GM18907 (cell line): ENCODE measurements around the gene EIF5B.
A peak's percentile ranks its signal among the peaks of the same experiment; 100 is the strongest.
"Not testable (repeated sequence)": the region's sequence is repeated elsewhere in the genome, so short reads cannot be mapped to it uniquely, and the experiment has no call there.

Source experiments
- ATAC-seq: cut with Tn5 transposase; IDR thresholded peaks from one replicate; pipeline ENCODE4 v1.9.1; 2021; ENCODE audit warnings: mild to moderate bottlenecking, moderate library complexity; ENCODE audit not compliant: unreplicated experiment

Gene EIF5B, protein sequence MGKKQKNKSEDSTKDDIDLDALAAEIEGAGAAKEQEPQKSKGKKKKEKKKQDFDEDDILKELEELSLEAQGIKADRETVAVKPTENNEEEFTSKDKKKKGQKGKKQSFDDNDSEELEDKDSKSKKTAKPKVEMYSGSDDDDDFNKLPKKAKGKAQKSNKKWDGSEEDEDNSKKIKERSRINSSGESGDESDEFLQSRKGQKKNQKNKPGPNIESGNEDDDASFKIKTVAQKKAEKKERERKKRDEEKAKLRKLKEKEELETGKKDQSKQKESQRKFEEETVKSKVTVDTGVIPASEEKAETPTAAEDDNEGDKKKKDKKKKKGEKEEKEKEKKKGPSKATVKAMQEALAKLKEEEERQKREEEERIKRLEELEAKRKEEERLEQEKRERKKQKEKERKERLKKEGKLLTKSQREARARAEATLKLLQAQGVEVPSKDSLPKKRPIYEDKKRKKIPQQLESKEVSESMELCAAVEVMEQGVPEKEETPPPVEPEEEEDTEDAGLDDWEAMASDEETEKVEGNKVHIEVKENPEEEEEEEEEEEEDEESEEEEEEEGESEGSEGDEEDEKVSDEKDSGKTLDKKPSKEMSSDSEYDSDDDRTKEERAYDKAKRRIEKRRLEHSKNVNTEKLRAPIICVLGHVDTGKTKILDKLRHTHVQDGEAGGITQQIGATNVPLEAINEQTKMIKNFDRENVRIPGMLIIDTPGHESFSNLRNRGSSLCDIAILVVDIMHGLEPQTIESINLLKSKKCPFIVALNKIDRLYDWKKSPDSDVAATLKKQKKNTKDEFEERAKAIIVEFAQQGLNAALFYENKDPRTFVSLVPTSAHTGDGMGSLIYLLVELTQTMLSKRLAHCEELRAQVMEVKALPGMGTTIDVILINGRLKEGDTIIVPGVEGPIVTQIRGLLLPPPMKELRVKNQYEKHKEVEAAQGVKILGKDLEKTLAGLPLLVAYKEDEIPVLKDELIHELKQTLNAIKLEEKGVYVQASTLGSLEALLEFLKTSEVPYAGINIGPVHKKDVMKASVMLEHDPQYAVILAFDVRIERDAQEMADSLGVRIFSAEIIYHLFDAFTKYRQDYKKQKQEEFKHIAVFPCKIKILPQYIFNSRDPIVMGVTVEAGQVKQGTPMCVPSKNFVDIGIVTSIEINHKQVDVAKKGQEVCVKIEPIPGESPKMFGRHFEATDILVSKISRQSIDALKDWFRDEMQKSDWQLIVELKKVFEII

DNA sequence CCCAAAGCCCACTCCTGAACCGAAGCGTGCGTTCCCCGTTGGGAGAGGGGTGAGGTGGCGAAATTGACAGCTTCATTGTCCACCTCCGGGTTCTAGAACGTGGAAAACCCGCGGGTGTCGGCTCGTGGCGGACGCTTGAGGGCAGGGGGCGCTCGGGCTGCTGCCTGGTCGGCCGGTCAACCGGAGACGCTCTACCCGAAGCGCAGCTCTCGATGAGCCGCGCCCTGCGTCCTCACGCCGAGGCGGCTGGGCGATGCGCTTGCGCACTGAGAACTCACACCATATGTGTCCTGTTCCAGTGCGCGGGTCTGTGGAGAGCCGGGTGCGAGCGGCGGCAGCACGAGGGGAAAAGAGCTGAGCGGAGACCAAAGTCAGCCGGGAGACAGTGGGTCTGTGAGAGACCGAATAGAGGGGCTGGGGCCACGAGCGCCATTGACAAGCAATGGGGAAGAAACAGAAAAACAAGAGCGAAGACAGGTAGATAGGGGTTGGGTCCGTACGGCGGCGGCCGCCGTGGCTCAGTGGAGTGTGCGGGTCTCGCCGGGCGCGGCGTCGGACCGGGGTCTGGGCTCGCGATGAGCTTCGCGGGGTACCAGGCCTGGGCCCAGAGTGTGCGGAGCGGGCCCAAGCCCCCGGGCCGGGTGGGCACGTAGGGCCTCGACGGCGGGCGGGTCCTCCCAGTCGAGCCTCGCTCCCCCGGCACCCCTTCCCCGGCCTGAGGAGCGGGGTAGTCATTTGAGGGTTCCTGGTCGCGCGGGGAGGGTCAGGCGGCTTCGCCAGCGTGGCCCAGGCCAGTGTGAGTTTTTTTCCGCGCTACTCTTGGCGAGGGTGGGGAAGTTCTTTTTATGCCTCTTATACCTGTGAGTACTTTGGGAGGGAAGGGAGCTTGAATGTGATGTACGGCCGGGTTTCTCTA is at the start of gene EIF5B:
TSS of gene EIF5B (plus strand) at position 277 of the 916 bp plus-strand sequence. CDS start at position 443, 166 bp downstream.
- peak; percentile 62 for ATAC-seq

DNA sequence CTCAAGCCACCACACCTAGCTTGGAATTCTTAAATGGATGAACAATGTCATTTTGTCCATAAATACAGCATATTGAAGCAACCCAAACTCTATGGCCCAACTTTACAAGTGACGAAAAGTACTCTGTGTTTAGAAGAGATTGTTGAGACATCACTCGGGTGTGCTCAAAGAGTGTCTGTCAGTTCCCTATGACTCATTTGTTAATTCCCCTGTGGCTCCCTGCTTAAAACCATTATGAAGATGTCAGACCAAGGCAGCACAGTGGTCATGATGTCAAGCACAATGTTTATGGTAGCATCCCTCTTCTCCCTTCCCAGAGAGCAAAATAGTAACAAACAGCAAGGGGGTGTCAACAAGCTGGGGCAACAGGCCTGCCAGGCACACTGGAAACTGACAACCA is 39.2 kb upstream of the EIF5B start:
- ATAC-seq, result no peak

DNA sequence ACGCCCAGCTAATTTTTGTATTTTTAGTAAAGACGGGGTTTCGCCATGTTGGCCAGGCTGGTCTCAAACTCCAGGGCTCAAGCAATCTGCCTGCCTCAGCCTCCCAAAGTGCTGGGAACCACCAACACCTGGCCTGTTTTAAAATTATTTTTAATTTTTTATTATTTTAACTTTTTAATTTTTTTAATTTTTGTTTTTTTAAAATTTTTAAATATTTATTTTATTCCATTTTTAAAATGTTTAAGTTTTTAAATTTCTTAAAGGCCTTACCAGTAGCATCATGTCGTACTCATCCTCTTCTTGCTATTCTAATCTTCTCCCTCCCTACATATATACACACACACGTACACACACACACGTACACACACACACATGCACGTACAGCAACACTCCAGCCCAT is 37.6 kb upstream of the EIF5B start:
- no peak for ATAC-seq

DNA sequence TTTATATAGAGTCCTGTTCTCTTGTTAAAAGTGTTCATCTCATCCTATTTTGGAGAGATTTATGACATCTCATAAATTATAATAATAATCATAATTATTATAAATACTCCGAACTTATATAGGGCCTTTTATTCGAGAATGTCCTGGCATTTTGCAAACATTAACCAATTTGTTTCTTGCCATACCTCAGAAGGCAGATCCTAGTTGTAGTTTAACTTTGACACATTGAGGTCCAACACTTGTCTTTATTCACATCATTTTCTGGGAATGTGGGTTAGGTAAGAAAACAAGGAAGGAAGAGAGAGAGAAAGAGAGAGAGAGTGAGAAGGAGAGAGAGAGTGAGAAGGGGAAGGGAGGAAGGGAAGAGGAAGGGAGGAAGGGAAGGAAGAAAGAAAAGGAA is 36.1 kb upstream of the EIF5B start, which contains the start of gene LYG1:
TSS of gene LYG1 (minus strand) at position 101 of the 400 bp plus-strand sequence. CDS start 5,527 bp downstream, outside the sequence.
- not testable (repeated sequence) for ATAC-seq

DNA sequence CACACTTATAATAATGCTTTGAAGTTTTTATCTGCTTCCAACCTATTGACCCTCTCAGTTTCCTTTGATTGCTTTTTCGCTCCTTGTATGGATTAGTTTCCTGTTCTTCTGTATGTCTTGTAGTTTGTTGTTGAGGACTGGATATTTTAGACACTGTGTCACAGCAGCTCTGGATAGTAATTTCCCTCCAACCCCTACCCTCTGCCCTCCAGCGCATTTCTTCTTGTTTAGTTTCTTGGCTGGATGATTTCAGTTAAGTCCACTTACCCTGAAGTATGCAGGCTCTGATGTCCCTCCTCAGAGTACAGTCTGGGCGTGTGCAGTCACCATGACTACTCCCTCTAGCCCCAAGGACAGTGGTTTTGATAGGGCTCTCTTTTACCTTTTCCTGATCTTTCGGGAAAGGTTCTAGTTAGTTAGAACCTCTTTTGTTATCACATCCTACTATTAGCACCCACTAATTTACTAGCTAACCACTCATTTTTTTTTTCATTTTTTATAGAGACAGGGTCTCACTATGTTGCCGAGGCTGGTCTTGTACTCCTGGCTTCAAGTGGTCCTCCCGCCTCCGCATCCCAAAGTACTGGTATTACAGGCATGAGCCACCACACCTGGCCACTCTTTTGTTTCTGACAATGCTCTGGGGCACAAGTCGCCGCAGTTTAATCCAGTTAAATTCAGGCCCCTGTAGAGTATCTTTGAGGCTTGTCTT is 19.9 kb upstream of the EIF5B start:
- ATAC-seq, result no peak

DNA sequence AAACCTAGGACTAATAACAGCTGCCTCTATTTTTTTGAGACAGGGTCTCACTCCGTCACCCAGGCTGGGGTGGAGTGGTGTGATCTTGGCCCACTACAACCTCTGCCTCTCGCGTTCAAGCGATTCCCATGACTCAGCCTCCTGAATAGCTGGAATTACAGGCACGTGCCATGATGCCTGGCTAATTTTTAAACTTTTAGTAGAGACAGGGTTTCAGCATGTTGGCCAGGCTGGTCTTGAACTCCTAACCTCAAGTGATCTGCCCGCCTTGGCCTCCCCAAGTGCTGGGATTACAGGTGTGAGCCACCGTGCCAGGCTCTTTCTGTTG is 19.4 kb upstream of the EIF5B start:
- not testable (repeated sequence) for ATAC-seq

DNA sequence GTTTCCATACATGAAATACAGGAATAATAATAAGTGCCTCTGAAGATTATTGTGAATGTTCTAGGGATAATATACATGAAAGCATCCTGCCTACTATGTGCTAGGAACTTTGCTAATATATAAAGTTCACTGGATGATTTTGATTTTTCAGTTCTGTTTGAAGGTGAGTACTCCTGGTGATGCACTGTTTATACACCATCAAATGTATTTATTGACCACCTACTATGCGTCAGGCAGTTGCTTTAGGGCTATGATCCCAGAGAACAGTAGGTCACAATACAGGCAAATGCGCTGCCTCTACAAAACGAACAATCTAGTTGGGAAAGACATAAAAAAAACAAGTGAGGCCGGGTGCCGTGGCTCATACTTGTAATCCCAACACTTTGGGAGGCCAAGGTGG is 11.8 kb upstream of the EIF5B start:
- no peak for ATAC-seq

DNA sequence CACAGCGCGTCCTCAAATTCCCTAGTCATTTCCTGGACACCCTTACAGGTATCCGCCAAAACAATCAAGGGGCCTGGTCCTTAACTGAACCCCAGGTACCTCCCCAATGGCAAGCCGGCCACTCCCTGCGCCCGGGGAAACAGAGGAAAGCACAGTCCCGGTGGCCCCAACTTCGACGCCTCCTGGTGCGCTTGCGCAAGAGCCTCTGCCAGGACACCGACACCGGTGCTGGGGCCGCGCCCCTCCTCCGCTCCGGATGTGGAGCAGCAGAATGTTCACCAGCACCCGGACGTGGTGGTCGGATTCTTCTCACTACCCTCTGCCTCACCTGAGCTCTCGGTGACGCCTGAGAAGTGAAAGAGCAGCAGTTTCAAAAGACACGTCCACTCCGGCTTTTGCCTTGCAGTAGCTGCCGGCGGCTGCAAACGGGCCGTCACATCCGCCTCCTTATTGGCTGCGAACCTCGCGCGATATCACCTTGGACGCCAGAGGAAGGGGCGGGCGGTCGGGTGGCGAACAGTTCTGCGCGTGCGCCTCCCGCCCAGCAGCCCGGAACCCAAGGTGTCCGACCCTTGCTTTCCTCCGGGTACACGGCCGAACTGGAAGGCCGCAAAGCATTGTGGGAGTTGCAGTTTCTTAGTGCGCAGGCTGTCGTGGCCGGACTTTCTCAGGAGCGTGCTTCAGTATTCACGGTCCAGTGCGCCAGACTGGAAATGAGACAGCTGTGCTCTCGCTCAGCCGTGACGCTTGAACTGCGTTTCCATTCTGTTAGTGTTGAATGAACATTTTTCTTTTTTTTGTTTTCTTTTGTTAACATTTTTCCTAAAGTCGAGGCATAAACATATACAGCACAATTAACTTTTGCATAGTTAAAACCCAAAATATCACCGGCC is 1.0 kb upstream of the EIF5B start, which contains the start of gene TXNDC9:
TSS of gene TXNDC9 (minus strand) at position 423 of the 893 bp plus-strand sequence. CDS start 3,123 bp downstream, outside the sequence.
- ATAC-seq, result peak; percentile 78

DNA sequence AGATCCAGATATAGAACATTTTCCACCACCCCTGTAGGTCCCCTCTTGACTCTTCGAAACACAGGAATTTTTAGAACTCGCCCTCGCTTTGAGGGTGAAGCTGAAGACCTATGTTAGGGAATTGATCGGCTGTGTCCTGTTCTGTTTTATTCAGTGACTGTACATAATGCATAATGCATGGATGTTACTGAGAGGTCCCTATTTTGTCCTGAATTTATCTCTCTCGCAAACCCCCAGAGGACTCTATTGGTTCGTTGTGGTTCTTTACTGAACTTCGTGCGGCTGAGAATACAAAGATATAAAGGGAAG is 431 bp upstream of the EIF5B start:
- peak; percentile 10 for ATAC-seq

DNA sequence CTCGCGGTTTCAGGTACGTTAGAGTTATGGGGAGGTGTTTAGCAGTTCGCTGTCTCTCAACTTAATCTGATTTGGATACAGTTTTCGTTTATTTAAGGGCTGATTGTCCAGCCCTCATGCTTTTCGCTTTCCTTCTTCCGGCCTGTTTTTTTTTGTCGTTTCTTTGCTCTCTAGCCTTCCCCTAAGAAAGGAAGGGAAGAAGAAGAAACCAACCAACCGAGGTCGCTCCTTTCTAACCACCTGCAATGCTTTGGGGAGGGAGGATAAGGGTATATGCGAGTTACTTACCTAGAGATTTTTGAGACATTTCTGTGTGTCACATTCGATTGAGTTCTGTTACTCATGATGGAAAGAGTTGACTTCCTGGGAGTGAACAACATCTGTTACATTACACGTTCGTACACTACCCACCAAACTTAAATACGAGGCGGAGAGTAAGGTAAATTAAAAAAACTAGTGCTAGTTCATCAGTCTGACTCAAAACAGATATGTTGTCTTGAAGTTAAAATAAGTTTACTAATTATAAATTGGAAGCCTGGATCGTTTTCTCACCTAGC is 918 bp downstream of the EIF5B start:
- ATAC-seq, result no peak

DNA sequence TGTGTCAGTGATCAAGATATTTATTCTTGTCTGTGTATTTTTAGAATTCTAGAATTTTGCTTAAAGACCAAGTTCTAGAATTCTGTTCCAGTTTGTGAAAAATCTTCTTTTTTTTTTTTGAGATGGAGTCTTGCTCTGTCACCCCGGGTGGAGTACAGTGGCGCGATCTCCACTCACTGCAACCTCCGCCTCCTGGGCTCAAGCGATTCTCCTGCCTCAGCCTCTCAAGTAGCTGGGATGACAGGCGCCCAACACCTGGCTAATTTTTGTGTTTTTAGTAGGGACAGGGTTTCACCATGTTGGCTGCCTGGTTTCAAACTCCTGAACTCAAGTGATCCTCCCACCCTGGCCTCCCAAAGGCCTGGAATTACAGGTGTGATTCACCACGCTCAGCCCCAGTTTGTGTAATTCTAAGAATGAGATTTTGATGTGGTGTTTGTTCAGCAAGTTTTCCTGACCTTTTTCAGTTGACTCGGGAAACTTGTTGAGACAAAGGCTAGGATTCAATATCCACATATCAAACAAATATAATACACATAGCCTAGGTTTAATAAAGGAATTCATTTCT is 3.6 kb downstream of the EIF5B start:
- ATAC-seq, result no peak

DNA sequence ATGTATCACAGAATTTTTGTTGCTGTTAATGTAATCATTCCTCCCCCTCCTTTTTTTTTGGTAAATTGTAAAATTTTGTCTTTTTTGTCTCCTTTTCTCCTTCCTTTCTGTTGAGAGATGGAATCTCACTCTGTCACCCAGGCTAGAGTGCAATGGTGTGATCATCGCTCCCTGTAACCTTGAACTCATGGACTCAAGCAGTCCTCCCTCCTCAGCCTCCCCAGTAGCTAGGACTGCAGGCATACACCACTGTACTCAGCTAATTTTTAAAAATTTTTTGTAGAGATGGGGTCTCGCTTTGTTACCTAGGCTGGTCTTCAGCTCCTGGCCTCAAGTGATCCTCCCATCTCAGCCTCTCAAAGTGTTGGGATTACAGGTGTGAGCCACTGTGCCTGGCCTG is 5.3 kb downstream of the EIF5B start:
- no peak for ATAC-seq

DNA sequence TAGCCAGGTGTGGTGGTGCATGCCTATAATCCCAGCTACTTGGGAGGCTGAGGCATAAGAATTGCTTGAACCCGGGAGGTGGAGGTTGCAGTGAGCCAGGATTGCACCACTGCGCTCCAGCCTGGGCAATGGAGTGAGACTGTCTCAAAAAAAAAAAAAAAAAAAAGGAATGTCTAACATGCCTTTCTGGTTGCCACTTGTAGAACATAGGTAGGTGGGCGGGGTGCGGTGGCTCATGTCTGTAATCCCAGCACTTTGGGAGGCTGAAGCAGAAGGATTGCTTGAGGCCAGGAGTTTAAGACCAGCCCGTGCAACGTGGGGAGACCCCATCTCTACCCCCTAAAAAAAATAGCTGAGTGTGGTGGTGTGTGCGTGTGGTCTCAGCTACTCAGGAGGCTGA is 8.3 kb downstream of the EIF5B start:
- not testable (repeated sequence) for ATAC-seq

DNA sequence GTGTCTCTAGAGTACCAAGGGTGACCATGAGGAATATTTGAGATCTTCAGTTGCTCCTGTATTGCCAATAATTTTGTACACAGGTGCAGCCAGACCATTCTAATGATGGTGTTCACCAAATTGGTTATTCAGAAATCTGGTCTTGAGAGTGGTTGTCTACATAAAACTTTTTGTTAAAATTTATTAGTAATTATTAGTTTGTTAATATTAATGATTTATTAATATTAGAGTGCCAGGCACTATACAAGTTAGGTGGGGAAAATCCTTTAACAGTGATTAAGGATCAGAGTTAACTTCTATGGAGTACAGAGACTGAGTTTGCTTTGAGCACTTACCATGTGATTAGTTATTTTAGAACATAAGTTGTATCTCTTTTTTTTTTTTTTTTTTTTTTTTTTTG is 9.0 kb downstream of the EIF5B start:
- no peak for ATAC-seq

DNA sequence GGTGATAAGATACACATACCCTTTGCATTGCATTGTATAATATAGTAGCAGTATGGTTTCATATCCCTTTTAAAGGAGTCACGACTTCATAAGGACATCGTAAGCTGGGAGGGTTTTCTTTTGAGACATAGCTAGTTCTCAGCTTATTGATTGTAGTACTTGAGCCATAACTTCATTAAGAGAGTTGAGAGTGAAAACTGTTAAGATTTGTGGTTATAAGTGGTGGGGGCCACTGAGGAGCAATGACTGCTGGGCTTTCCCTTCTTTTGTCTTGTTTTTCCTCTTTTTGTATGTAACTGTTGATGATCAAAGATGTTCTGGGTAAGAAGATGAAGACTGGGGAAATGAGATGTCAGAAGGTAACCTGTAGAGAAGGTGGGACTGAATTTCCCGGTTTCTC is 11.0 kb downstream of the EIF5B start:
- ATAC-seq, result no peak

DNA sequence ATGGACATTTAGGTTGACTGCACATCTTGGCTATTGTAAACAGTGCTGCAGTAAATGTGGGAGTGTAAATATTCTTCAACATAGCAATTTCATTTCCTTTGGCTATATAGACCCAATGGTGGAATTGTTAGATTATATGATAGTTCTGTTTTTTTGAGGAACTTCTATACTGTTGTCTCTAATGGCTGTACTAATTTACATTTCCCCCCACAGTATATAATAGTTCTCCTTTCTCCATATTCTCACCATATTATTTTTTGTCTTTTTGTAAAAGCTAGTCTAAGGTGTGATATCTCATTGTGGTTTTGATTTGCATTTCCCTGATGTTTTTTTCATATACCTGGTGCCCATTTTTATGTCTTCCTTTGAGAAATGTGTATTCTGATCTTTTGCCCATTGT is 13.0 kb downstream of the EIF5B start:
- ATAC-seq, result no peak

DNA sequence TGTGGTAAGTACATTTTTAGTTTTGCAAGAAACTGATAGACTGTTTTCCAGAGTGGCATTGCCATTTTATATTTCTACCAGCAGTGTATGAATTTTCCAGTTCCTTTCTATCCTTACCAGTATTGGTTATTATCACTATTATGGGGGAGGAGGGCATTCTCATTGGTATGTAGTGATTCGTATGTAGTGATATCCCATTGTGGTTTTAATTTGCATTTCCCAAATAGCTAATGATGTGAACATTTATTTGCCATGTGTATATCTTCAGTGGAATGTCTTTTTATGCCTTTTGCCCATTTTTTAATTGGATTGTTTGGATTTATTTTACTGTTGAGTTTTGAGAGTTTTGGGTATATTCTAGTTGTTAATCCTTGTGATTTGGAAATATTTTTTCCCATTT is 16.9 kb downstream of the EIF5B start:
- ATAC-seq, result no peak

DNA sequence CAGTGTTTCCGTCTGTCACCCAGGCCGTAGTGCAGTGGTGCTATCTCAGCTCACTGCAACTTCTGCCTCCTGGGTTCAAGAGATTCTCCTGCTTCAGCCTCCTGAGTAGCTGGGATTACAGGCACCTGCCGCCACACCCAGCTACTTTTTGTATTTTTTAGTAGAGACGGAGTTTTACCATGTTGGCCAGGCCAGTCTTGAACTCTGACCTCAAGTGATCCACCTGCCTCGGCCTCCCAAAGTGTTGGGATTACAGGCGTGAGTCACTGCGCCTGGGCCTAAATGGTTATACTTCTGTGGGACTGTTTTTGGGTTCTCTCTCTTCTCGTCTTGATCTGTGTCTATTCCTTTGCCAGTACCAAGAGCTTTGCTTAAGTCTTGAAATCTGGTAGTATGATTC is 17.6 kb downstream of the EIF5B start:
- not testable (repeated sequence) for ATAC-seq
